GM21360 (cell line): Measurements from ENCODE around the gene PMS1.
"Not testable (repeated sequence)": the region's sequence is repeated elsewhere in the genome, so short reads cannot be mapped to it uniquely, and the experiment has no call there.

Experiments
- ATAC-seq: cut with Tn5 transposase; IDR thresholded peaks from one replicate; pipeline ENCODE4 v1.9.1; 2021; ENCODE audit warnings: mild to moderate bottlenecking, moderate library complexity; ENCODE audit not compliant: unreplicated experiment

PMS1 gene

DNA sequence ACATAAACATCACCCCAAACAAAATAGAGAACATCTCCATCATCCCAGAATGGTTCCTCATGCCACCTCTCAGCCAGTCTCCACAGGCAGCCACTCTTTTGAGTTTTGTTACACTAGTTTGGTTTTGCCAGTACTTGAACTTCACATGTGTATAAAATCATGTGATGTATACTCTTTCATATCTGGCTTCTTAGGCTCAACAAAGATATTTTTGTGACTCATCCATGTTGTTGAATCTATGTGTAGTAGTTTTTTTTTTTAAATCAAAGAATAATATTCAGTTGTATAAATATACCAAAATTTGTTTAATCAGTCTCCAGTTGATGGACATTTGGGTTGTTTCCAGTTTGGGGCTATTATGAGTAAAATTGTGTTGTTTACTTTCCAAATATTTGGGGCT, 75.9 kb downstream of the PMS1 start:
- ATAC-seq = no peak

DNA sequence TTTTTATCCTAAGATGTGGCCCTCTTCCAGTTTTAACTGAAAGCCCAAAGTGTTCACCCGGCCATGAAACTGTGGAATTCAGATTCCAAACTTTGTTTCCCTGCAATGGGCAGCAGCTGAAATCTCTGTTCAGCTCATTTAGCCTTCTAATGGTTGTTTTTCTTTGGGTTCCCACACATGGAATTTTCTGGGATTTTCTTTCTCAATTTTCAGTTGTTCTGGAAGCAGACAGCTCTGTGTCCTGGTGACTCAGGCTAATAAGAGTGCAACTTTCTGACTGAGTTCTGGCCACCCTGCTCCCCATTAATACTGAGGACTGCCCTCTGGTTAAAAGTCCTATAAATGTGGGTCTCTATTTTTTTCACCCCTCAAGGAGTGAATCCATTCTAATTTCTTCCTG, 78.5 kb downstream of the PMS1 start:
- ATAC-seq = no peak

DNA sequence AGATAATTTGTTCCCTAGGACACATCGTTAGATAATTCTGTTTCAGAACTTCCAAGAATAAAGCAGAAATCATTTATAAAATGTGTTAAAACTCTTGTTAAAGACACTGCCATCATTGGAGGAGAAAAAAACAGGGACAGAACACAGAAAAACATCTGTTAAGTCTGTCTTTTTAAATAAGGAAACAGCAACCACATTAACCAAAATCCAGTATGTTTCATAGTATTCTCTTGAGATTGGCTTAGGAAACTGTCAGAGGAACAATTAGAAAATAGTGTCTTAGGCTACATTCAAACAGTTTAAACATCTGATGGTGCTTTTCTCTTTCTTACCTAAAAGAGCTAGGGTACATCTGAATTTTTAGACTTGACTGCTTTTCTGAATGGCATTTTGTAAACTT, 81.6 kb downstream of the PMS1 start:
- no peak for ATAC-seq

DNA sequence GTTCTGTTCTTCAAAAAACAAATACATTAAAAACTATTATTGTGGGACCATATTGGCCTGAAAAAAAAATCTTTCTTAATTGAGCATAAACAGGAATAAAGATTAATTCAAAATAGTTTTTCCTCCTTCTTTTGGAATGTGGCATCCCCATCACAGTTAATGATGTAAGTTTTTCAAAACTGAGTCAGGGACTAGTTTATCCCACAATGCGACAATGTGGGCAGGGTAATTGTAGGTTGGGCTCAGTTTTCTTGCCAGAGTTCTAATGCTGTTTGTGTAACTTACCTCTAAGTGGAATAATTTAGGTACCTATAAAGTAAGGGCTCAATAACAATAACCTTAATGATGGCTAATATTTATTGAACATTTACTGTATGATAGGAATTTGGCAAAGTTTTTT, 82.0 kb downstream of the PMS1 start:
- no peak for ATAC-seq

DNA sequence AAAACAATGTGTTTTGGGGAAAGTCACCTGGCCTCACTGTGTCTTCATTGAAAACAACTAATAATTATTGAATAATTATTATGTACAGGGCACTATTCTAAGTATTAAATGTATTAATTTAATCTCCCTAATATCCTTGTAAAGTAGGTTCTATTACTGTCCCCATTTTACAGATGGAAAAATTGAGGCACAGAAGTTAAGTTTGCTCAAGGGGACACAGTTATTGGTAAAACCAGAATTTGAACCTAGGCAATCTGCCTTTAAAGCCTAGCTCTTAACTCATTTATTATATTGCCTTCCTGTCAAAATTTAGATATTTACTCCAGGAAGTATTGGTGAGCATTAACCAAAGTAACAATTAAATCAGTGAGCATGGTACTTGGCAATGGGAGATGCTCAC, 84.6 kb downstream of the PMS1 start:
- ATAC-seq = no peak

DNA sequence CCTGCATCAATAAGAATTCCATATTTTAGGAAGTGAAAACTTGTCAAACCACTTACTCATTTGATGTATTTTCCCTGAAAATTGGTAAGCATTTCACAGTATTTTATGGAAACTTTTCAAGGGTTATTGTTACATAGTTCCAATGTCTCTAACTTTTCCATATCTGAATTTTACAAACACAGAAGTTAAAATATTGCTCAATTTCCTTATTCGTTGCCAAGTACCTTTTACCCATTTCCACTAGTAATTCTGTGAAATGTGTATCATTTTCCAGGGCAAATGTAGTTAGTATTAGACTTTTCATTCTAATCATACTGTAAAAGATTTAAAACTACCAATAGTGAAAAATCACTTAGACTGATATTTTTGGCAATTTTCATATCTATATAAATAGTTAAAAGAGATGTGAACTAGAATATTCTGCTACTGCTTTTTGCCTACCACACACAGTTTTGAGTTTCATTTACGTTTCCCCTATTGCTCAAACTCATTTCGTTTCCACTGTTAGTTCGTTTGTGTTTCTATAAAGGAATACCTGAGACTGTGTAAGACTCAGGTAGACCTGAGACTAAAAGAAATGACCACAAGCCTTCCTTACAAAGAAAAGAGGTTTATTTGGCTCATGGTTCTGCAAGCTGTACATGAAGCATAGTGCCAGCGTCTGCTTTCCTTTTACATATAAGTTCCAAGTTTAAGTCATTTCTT, 86.3 kb downstream of the PMS1 start:
- no peak for ATAC-seq

DNA sequence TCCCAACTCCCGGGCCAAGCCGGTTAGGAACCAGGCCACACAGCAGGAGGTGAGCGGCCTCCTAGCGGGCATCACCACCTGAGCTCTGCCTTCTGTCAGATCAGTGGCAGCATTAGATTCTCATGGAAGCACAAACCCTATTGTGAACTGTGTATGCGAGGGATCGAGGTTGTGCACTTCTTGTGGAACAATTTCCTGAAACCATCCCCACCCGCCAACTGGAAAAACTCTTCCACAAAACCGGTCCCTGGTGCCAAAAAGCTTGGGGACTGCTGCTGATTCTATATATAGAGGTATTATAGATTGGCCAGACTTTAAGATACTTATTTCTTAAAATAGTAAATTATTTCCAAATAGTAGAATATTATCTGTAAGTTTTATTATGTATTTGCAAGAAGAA, 89.4 kb downstream of the PMS1 start:
- no peak for ATAC-seq

DNA sequence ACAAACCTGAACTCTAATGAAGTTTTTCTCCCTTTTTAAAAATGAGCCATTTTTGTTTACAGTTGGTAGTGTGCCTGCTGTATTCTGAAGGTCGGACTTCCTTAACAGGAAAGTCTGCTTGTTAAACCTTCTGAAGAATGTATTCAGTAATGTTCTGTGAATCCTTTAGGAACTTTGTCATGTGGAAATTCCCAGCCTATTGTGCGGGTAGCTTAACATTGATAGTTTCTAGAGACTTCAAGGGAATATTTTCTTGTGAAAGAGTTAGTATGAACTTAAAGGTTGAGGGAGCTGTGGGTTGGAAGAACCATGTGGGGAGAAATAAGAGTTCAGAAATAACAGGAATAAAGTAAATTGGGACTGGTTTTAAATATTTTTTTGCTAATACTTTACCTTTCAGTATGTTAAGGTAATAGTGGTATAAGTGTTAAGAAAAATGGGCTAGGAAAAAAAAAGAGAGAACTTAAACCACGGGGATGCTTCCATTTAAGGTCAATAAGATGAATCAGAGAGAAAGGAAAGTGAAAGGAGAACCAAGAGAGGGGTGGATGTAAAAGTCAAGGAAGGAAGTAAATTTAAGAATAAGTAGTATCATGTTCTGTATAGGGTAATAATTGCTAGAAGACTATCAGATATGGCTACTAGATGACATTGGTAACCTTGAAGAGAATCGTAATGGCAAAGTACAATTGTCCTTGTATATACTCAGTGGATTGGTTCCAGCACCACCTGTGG, 90.5 kb downstream of the PMS1 start:
- ATAC-seq = no peak

DNA sequence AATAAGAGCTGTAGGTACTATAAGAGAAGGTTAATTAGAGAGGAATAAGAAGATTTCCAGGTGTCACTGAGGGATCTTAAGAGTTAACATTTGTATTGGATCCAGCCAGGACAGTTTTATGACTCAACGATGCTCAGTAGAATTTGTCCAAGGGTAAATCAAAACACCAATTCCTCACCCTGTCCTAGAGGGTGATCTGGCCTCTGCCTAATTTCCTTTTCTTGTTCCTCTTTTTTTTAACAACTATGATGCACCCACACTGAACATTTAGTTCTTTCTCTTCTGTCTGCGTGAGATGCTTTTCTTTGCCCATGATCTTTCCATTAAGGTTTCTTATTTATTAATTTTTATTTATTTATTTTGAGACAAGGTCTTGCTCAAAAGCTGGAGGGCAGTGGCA, 92.0 kb downstream of the PMS1 start:
- ATAC-seq = no peak

DNA sequence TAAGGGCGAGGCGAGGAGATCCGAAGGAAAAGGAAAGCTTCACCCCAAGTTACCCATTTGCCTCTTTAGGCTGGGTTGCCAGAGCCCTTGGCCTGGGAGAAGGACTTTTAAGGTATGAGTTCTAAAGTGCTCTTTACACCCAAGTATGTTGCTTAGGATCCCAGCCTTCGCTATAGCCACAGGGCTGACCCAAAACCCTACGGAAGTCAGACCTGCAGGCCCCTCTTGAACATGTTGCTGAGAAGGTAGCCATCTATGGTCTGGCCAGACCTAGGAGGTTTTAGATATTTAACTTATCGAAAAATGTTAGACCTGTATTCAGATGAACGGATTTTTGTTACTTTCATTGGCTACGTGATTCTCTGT, 95.4 kb downstream of the PMS1 start:
- ATAC-seq = no peak

DNA sequence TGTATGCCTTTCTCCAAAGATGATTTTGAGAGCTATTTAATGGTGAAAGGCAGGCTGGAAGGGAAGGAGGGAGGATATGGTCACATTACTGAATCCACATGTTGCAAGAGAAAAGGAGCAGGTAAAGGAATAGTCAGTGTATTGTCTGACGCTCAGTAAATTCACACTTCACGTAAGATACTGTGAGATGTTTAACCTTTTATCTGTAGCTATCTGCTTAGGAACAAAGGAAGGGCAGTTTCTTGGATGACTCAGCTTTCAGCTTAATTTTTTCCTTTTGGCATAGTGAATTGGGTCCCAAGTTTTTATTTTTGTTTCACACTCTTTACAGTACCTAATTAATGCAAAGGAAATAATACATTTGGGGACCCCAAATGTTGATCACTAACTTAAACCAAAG, 96.2 kb downstream of the PMS1 start:
- ATAC-seq = no peak

DNA sequence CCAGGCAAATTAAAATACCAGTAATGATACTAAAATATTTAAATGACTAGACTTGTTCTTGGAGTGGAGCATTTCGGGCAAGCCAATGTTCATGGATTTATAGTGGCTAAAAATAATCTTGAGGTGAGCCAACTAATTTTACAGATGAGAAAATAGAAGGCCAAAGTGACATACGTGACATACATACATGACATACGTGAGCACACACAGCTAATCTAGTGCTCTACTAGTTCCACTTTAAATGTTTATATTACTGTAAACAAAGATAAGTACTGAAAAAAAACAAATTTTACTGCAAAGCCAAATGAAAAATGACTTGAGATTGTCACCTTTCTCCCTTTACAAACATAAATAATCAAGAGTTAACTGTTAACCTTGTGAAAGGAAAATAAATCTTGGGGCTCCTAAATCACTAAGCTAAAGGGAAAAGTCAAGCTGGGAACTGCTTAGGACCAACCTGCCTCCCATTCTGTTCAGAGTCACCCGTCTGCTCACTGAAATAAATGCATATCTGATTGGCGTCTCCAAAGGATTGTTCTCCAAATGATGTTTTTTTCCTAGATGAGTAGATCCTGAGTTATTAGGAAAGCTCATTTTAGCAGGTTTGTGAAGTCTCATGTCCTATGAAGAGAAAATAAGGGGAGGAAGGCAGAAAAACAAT, 96.7 kb downstream of the PMS1 start:
- no peak for ATAC-seq

DNA sequence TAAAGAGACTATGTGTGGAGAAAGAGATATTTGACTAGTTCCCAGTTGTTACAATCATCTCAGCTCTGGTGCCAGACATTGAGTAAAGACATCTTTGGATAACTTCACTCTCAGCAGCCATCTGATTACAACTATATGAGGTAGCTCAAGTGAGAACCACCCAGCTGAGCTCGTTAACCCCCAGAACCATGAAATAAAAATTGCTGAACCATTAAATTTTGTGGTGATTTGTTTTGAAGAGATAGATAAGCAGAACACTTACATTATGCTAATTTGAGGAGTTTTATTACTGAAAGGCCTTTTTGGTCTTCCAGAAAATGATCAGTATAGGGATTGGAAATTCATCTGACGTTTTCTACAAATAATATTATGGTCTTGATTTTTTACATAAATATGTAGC, 101.1 kb downstream of the PMS1 start:
- no peak for ATAC-seq

DNA sequence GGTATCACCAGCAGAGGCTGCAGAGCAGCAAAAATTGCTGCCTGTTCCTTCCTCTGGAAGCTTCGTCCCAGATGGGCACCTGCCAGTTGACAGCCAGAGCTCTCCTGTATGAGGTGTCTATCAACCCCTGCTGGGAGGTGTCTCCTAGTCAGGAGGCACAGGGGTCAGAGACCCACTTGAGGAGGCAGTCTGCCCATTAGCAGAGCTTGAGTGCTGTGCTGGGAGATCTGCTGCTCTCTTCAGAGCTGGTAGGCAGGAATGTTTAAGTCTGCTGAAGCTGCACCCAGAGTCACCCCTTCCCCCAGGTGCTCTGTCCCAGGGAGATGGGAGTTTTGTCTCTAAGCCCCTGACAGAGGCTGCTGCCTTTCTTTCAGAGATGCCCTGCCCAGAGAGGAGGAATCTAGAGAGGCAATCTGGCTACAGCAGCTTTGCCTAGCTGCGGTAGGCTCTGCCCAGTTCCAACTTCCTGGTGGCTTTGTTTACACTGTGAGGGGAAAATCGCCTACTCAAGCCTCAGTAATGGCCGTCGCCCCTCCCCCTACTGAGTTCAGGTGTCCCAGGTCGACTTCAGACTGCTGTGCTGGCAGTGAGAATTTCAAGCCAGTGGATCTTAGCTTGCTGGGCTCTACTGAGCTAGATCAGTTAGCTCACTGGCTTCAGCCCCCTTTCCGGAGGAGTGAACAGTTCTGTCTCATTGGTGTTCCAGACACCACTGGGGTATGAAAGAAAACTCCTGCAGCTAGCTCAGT, 108.5 kb downstream of the PMS1 start:
- ATAC-seq = not testable (repeated sequence)

DNA sequence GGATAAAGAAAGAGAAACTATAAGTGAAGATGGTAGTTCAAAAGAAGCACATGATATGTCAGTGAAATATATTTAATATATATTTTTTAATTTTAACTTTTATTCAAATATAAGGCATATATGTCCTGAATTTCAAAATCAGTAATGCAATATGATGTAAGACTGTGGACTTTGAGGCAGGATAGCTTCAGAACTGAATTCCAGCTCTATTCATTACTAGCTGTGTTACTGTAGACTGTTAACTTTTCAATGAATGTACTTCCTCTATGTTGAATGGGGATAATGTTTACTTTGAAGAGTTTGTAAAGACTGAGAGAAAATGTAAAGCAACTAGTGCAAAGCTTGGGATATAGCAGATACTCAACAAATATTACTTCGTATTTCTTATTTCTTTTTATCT, 112.6 kb downstream of the PMS1 start:
- ATAC-seq = no peak

DNA sequence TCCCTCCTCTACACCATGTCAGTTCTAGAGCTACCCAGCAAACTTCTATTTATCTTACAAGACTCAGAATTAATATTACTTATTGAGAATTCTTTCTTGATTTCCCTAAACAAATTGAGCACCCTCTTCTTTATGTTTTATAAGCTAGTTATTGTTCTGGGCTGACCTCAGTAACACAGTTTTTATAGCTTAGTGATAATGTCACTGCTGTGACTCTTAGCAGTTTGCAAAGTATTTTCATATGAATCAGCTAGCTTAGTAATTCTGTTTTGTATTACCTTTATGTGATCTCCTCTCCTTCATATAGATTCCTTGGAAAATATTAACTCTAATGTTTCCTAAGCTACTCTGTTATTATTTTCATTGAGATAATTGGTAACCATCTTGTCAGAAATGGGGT, 114.9 kb downstream of the PMS1 start:
- ATAC-seq = no peak

DNA sequence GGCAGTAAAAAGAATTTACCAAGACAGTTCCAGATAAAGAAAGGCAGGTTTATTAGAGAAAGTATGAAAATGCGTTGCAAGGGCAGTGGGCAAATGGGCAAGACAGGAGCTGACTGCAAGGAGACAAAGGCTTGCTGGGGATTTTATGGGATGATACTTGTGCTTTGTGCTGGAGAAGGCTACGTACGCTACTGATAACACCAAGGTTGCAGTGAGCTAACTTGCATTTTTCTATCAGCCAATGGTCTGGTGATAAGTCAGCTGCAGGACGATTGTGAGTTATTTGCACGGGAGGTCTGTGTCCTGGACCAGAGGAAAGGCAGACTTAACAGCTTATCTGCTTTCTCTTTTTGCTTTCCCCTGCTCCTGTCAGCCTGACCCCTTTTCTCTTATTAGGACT, 116.5 kb downstream of the PMS1 start:
- ATAC-seq = no peak

DNA sequence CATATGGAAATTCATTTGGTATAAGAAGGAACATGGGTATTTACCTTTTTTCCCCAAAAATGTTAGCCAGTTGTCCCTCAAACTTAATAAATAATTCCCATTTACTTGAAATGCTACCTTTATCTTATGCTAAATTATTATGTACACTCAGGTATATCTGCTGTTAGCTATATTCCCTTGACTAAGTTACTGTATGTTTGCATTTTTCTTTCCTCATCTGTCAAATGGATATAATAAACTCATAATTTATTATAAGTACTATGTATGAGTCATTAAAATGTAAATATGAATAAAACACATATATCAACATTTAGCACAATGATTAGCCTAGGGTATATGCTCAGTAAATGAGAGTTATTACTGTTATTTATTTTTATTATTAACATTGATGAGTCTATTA, 117.4 kb downstream of the PMS1 start:
- no peak for ATAC-seq

DNA sequence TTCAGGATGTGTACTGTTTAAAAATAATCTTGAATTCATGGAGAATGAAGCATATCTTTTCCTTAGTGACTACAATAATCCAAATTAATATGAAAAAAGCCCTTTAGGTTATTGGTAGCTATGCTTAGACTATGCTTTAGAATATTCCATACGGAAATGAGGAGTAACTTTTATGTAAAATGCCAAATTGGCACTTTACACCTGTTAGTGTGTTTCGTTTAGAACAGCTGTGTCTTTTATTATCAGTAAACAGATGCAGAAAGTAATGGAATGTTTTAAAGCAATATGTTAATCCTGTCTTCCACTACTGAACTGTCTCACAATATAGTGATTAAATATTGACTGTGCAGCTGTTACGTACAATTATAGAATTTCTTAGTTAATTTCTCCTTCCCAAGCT, 129.6 kb downstream of the PMS1 start:
- ATAC-seq = no peak

DNA sequence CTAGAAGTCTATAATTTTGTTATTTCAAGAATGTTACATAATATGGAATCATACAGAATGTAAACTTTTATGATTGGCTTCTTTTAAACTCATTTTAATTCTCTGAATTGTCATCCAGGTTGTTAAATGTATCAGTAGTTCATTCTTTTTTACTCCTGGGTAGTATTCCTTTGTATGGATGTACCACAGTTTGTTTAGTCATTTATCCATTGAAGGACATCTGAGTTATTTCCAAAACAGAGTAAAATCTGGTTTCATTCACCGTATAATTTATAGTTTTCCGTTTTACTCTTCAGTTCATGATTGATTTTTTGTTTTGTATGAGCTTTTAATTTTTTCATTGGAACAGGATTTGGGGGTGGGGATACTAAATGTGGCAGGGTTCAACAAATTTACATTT, 132.4 kb downstream of the PMS1 start:
- ATAC-seq = no peak
